Measurements from ENCODE around the gene GAL3ST1.
"Not testable (repeated sequence)": the region's sequence is repeated elsewhere in the genome, so short reads cannot be mapped to it uniquely, and the experiment has no call there.

The GAL3ST1 gene

DNA sequence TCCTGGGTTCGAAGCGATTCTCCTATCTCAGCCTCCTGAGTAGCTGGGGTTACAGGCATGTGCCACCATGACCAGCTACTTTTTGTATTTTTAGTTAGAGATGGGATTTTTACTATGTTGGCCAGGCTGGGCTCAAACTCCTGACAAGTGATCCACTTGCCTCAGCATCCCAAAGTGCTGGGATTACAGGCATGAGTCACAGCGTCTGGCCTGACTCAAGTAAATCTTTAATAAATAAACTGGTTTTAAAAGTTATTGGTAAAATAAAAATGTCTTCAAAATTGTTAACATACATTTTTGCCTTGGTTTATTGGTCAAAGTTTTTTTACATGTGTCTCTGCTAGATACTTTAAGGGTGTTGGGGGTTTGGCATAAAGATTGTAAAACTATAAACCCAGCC, 24.5 kb upstream of the GAL3ST1 start:
- H3K4me3 ChIP-seq (ENCODE audit: control insufficient read depth, low read depth, low read length), result no peak overlapping the region
- no peak for DNase-seq (ENCODE audit: low read depth)
- TF ChIP-seq, protein P1, sequence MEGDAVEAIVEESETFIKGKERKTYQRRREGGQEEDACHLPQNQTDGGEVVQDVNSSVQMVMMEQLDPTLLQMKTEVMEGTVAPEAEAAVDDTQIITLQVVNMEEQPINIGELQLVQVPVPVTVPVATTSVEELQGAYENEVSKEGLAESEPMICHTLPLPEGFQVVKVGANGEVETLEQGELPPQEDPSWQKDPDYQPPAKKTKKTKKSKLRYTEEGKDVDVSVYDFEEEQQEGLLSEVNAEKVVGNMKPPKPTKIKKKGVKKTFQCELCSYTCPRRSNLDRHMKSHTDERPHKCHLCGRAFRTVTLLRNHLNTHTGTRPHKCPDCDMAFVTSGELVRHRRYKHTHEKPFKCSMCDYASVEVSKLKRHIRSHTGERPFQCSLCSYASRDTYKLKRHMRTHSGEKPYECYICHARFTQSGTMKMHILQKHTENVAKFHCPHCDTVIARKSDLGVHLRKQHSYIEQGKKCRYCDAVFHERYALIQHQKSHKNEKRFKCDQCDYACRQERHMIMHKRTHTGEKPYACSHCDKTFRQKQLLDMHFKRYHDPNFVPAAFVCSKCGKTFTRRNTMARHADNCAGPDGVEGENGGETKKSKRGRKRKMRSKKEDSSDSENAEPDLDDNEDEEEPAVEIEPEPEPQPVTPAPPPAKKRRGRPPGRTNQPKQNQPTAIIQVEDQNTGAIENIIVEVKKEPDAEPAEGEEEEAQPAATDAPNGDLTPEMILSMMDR (IDR thresholded peaks at IDR 0.05; ENCODE audit: control insufficient read depth, insufficient read depth, low read depth, low read length, missing control alignments), result no peak

DNA sequence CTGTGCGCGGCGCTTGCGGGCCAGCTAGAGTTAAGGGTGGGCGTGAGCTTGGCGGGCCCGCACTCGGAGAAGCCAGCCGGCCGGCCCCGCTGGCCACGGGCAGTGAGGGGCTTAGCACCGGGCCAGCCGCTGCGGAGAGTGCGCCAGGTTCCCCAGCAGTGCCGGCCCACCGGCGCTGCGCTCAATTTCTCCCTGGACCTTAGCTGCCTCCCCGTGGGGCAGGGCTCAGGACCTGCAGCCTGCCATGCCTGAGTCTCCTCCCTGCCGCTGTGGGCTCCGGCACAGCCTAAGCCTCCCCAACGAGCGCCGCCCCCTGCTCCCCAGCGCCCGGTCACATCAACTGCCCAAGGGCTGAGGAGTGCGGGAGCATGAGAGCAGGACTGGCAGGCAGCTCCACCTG, 22.4 kb upstream of the GAL3ST1 start:
- TF ChIP-seq, protein P1 (IDR thresholded peaks at IDR 0.05; ENCODE audit: control insufficient read depth, insufficient read depth, low read depth, low read length, missing control alignments), result no peak
- H3K4me3 ChIP-seq (ENCODE audit: control insufficient read depth, low read depth, low read length), result no peak overlapping the region
- no peak for DNase-seq (ENCODE audit: low read depth)

DNA sequence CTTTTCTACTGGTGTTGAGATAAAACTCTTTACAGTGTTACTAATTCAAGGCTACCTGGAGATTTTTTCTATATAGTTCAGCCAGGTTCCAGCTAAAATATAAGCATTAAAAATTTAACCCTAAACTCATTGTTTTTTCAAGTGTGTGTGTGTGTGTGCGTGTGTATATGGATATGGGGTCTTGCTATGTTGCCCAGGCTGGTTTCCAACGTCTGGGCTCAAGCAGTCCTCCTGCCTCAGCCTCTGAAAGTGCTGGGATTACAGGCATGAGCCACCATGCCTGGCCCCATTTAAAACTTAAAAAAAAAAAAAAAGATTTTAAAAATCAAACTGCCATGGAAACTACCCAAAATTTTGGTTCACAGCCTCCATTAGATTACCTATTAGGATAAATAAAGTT, 21.7 kb upstream of the GAL3ST1 start:
- no peak for DNase-seq (ENCODE audit: low read depth)
- TF ChIP-seq, protein P1 (IDR thresholded peaks at IDR 0.05; ENCODE audit: control insufficient read depth, insufficient read depth, low read depth, low read length, missing control alignments), result no peak
- no peak overlapping the region for H3K4me3 ChIP-seq (ENCODE audit: control insufficient read depth, low read depth, low read length)

DNA sequence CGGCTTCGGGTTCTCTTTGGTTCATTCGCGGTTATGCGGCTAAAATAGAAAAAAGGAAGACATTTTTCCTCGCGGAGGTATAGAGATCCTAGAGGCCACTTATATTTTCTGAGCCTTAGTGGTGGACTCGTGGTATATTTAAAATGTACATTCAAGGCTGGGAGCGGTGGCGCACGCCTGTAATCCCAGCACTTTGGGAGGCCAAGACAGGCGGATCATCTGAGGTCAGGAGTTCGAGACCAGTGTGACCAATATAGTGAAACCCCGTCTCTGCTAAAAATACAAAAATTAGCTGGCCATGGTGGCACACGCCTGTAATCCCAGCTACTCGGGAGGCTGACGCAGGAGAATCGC, 17.9 kb upstream of the GAL3ST1 start:
- DNase-seq (ENCODE audit: low read depth), result not testable (repeated sequence)
- peak overlapping the region; percentile 16 for H3K4me3 ChIP-seq (ENCODE audit: control insufficient read depth, low read depth, low read length)

DNA sequence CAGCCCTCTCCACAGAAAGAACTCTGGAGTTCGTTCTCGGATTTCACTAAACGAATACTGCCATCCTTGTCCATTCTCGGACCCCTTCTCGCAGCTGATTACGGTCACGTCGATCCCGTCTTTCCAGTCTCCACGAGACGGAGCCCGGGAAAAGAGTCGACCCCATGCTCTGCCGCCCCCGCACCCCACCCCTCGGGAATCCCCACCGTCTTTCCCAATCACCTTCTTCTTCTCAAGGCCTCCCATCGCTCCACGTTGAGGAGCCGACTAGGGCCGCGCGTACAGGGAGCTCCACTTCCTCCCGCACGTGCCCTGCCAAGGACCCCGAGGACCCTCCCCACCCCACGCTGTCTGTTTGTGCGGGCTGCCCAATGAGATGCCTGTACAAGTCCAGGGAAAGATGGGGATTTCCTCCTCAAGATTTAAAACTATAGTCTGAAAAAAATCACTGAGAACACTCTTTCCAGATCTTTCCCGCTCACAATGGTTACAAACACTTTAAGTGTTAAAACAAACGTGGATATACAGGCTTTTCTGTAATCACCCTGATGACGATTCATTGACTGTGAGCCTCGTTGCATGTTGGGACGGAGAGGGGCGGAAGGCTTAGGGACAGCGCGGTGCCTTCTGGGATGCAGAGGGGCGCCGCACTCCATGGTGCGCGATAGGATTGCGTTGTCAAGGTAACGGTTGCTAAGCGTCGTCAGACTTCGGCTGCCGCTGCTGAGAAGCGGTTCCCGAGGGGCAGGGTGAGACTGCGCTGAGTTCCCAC, 17.3 kb upstream of the GAL3ST1 start, which contains the start of gene PES1:
TSS of gene PES1 (minus strand) at position 323 of the 772 bp plus-strand sequence. CDS start at position 246, 77 bp downstream.
- DNase-seq (ENCODE audit: low read depth), result peak; percentile 95
- H3K4me3 ChIP-seq (ENCODE audit: control insufficient read depth, low read depth, low read length), result peak within 1 kb of the TSS; percentile 72
- TF ChIP-seq, protein P1 (IDR thresholded peaks at IDR 0.05; ENCODE audit: control insufficient read depth, insufficient read depth, low read depth, low read length, missing control alignments), result no peak

DNA sequence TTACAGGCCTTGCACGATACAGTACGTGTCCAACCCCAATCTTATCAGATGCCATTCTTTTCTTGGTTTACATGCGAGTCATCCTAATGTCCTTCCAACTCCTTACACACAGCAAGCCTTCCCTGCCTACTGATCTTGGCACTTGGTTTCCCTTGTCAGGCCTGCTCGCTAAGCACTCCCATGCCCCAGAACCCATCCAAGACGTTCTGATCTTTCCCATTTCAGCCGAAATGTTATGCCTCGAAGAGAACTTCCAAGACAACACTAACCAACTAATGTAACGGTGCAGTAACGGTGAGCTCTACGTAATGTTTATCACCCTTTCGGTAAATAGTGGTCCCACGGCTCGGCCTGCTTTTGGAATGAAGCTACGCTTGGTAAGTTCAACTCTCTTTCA, 16.7 kb upstream of the GAL3ST1 start:
- TF ChIP-seq, protein P1 (IDR thresholded peaks at IDR 0.05; ENCODE audit: control insufficient read depth, insufficient read depth, low read depth, low read length, missing control alignments), result no peak
- DNase-seq (ENCODE audit: low read depth), result no peak
- peak overlapping the region; percentile 72 for H3K4me3 ChIP-seq (ENCODE audit: control insufficient read depth, low read depth, low read length)

DNA sequence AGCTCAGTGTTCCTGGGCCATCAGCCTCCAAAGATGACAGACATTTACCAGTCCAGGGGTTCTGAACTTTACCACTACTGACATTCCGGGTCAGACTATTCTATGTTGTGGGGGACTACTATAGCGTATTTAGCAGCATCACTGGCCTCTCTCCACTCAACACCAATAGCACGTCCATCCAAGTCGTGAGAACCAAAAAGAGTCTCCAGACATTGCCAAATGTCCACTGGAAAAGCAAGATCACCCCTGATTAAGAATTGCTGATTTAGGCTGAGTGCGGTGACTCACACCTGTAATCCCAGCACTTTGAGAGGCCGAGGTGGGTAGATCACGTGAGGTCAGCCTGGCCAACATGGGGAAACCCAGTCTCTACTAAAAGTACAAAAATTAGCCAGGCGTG, 11.9 kb upstream of the GAL3ST1 start:
- TF ChIP-seq, protein P1 (IDR thresholded peaks at IDR 0.05; ENCODE audit: control insufficient read depth, insufficient read depth, low read depth, low read length, missing control alignments), result no peak
- DNase-seq (ENCODE audit: low read depth), result no peak
- no peak overlapping the region for H3K4me3 ChIP-seq (ENCODE audit: control insufficient read depth, low read depth, low read length)

Data from AG09309 (cell line).